ENCODE data around the gene EIF2D. TPM values are rescaled to one million over a fixed set of nuclear protein-coding genes. Genes with fewer than 3 reads are reported as not detected.
A peak's percentile ranks its signal among the peaks of the same experiment; 100 is the strongest.

EIF2D gene
- total RNA-seq, 1 donor from 2014 or later = 47.0 TPM

- no peak overlapping the region for H3K27ac ChIP-seq
- no peak for TF ChIP-seq CTCF (IDR thresholded peaks at IDR 0.05)
- no peak overlapping the region for H3K4me3 ChIP-seq
- no peaks in the 10 kb centered on the region for H3K9me3 ChIP-seq
- peaks cover 4% of the 10 kb centered on the region for H3K36me3 ChIP-seq
- no peak for ATAC-seq
- no peaks in the 10 kb centered on the region for H3K27me3 ChIP-seq (ENCODE audit: low read depth)
- H3K4me1 ChIP-seq = peaks cover 55% of the 10 kb centered on the region
- intact Hi-C loops (cut with DNase I) = no loop called here
- no peak for DNase-seq
These were observed 41.7 kb downstream of the EIF2D start for GRCh38 chr1:206570529-206570928.

GRCh38 chr1:206569556-206569955 is 42.7 kb downstream of the EIF2D start:
- Histone ChIP-seq H3K27me3 (ENCODE audit: low read depth) (no peaks in the 10 kb centered on the region), H3K4me3 (no peak overlapping the region), H3K36me3 (peaks cover 7% of the 10 kb centered on the region), H3K27ac (no peak overlapping the region), H3K9me3 (no peaks in the 10 kb centered on the region), H3K4me1 (peaks cover 47% of the 10 kb centered on the region)
- intact Hi-C loops (cut with DNase I) = no loop called here
- ATAC-seq (no peak), DNase-seq (no peak)
- no peak for TF ChIP-seq CTCF (IDR thresholded peaks at IDR 0.05)

GRCh38 chr1:206568779-206569352 is 43.4 kb downstream of the EIF2D start:
- H3K4me1 ChIP-seq = peaks cover 47% of the 10 kb centered on the region
- no peak for DNase-seq
- no peak for ATAC-seq

GRCh38 chr1:206568256-206568655 is 44.0 kb downstream of the EIF2D start:
- Histone ChIP-seq H3K4me3 (no peak overlapping the region), H3K27me3 (ENCODE audit: low read depth) (no peaks in the 10 kb centered on the region), H3K27ac (no peak overlapping the region), H3K9me3 (no peaks in the 10 kb centered on the region), H3K36me3 (peaks cover 8% of the 10 kb centered on the region), H3K4me1 (peaks cover 47% of the 10 kb centered on the region)
- intact Hi-C loops (cut with DNase I) = no loop called here
- no peak for TF ChIP-seq CTCF (IDR thresholded peaks at IDR 0.05)
- ATAC-seq (peak; percentile 61 to 63), DNase-seq (peak; percentile 62)

More at GRCh38 chr1:206568779-206569352, 43.4 kb downstream of the EIF2D start:
- Histone ChIP-seq H3K4me3 (no peak overlapping the region), H3K9me3 (no peaks in the 10 kb centered on the region), H3K27ac (no peak overlapping the region), H3K27me3 (ENCODE audit: low read depth) (no peaks in the 10 kb centered on the region), H3K36me3 (peaks cover 8% of the 10 kb centered on the region)
- TF ChIP-seq CTCF (IDR thresholded peaks at IDR 0.05) = no peak
- intact Hi-C loops (cut with DNase I) = no loop called here

- ATAC-seq (no peak), DNase-seq (no peak)
- Histone ChIP-seq H3K27ac (no peak overlapping the region), H3K36me3 (peaks cover 16% of the 10 kb centered on the region), H3K27me3 (ENCODE audit: low read depth) (no peaks in the 10 kb centered on the region), H3K4me1 (peaks cover 52% of the 10 kb centered on the region), H3K4me3 (no peak overlapping the region), H3K9me3 (no peaks in the 10 kb centered on the region)
- intact Hi-C loops (cut with DNase I) = no loop called here
- TF ChIP-seq CTCF (IDR thresholded peaks at IDR 0.05) = no peak
These were observed 45.3 kb downstream of the EIF2D start for GRCh38 chr1:206566999-206567398.
